Activated CD8-positive, alpha-beta memory T cell treated with anti-CD3 and anti-CD28 coated beads, Interleukin-2, amount 50 U/mL, for 1 hour (primary cell): ENCODE data around the gene KLRD1.
"Not testable (repeated sequence)": the region's sequence is repeated elsewhere in the genome, so short reads cannot be mapped to it uniquely, and the experiment has no call there.

Experiments
- DNase-seq: peaks from one replicate; pipeline ENCODE4 v3.0.0-alpha.2; 2020; ENCODE audit errors: extremely low read depth

Gene KLRD1

GRCh38 chr12:10338470-10338869 is 30.8 kb downstream of the KLRD1 start:
- not testable (repeated sequence) for DNase-seq

- no peak for DNase-seq
Measured at GRCh38 chr12:10339053-10339840, 31.6 kb downstream of the KLRD1 start.

- DNase-seq, result not testable (repeated sequence)
Measured at GRCh38 chr12:10340946-10341345, 33.3 kb downstream of the KLRD1 start.

- no peak for DNase-seq
Measured at GRCh38 chr12:10341892-10342509, 34.3 kb downstream of the KLRD1 start.

GRCh38 chr12:10351457-10351856 is 43.8 kb downstream of the KLRD1 start:
- DNase-seq, result not testable (repeated sequence)

DNA sequence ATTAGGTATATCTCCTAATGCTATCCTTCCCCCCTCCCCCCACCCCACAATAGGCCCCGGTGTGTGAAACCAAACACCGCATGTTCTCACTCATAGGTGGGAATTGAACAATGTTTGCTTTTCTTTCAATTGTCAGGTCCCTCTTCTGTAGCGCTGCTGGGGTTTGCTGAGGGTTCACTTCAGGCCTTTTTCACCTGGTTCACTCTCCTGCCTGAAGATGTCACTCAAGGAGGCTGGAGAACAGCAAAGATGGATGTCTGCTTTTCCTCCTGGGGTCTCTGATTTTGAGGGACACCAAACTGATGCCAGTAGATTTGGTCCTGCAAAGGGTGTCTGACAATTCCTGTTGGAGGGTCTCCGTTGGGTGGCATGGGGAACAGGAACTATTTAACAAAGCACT is 46.4 kb downstream of the KLRD1 start:
- no peak for DNase-seq

DNA sequence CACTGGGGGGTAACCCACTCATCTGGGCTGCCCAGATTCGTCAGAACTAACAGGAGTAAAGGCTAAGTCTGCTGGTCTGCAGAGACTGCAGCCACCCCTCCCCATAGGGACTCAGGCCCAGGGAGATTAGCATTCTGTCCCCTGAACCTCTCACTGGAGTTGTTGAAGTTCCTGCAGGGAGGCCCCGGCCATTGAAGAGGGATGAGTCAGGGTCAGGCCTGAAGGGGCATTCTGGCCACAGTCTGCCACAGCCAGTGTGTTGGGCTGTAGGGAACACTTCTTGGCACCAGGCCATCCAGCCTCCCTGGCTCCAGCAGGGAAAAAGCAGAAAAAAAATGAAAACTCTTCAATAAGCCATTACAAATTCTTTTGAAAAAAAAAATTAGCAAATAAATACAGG is 46.8 kb downstream of the KLRD1 start:
- no peak for DNase-seq

GRCh38 chr12:10358131-10358530 is 50.5 kb downstream of the KLRD1 start:
- DNase-seq, result no peak

GRCh38 chr12:10358969-10359368 is 51.3 kb downstream of the KLRD1 start:
- DNase-seq, result no peak

- no peak for DNase-seq
Measured at GRCh38 chr12:10361084-10361483, 53.4 kb downstream of the KLRD1 start.

- no peak for DNase-seq
Measured at GRCh38 chr12:10361622-10362021, 54.0 kb downstream of the KLRD1 start.

DNA sequence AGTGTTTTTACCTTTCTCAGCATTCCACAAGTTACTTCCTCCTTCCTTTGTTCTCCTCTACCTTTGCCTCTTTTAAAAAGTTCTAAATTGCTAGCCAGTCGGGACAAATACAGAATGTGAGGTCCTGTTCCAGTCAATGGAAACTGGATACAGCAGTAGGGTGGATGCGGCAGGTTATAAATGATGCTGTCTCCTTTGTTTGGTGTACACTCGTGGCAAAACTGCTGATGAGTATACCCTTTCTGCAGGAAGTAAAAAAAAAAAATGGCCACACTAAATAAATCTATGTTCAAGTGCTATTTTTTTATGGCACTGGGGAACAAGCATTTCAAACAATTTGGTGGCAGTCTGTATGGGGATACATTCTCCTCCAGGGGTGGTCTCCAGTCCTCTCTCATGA is 54.7 kb downstream of the KLRD1 start:
- DNase-seq, result no peak

GRCh38 chr12:10362828-10363657 is 55.4 kb downstream of the KLRD1 start:
- DNase-seq, result no peak

- DNase-seq, result no peak
Measured at GRCh38 chr12:10363658-10363913, 55.9 kb downstream of the KLRD1 start.

DNA sequence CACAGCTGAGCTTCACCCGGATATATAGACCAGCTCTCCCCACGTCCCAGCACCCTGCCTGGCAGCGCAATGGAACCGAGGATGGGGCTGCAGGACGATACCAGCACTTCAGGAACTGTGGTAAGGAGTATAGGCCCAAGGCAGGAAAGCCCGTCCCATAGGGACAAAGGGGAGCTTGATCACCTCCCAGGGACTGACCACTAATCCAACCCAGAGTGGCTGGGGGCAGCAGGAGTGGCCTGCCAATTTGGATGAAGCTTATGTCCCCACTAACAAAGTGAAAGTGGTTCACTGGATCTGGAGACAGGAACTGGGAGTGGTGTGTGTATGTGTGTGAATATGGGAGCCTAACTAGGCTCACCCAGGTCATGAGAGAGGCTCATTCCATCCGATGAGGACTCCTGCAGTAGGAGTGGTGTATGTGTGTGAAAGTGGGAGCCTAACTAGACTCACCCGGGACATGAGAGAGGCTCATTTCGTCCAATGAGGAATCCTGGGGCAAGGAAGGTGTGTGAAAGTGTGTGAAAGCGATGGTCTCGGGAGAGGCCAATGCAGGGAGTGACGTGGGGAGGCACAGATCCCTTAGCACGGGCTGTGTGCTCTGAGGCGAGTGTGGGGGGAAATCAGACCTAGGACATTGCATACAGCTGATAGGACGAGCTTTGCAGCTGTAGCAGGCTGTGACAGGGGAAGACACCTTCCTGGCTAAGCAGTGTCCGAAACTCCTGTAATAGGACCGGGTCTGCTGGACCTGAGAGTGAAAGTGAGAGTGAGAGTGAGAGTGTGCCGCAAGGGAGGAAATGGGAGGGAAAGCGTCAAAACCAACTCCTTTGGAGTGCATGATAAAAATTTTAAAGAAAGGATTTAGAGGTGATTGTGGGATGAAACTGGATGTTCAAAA is 56.5 kb downstream of the KLRD1 start:
- DNase-seq, result no peak

DNA sequence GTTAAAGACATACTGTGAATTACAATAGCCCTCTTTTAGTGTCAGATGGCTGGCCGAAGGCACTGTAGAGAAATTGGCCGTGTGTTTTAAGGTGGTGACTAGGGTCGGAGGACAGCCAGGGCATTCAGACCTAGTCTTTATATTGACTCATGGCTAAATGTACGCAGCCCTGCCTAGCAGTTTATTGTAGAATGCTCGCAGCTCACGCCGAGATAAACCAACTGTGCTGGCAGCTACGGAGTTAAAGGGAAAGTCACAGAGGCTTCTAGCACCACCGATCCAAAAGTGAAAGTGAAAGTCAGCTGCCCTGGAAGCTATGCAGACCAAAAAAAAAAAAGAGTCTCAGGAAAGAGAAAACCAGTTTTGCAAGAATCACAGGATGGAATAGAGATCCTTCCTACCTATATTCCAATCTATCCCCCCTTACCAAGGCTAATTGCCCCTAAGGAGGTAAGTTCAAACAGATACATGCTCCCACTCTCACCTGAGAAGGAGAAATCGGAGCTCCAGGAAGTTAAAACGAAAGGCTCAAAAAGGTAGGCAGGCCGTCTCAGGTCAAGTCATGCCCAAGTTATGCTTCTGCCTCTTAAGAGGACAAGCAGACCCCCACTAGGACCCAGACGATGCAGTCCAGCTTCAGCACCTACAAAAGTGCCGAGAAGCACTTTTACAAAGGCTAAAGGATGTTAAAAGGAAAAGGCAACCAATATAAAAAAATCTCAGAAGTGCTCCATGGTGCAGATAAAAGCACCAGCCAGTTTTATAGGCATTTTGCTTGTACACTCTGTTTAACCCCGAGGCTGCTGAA is 57.3 kb downstream of the KLRD1 start:
- no peak for DNase-seq

- no peak for DNase-seq
Measured at GRCh38 chr12:10365696-10366405, 58.2 kb downstream of the KLRD1 start.

- DNase-seq, result no peak
Measured at GRCh38 chr12:10366875-10367274, 59.2 kb downstream of the KLRD1 start.

DNA sequence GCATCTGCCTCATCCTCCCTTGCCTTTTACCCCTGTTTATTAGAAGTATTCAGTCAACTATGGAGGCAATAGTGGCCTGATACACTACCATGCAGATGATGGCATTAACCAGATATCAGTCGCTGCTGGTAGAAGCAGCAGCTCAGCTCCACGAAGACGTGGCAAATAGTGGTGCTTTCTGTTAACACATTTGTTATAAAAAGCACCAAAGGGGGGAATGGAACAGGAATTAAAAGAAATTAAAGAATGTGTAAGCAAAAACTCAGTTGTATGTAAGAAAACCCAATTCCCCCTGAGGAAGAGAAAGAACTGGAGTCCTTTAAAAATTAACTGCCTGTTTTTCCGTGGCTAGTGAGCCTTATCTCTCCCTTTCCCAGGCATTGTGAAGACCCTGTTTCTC is 60.0 kb downstream of the KLRD1 start:
- DNase-seq, result not testable (repeated sequence)
